ENCODE data around the gene VKORC1L1. TPM values are rescaled to one million over a fixed set of nuclear protein-coding genes. Genes with fewer than 3 reads are reported as not detected.

VKORC1L1 gene
- 32.7 and 36.7 TPM in 2 replicates for polyA plus RNA-seq (2011; rRNA removed)
- polyA plus RNA-seq (2012; cell fraction: cytosol; rRNA removed): 19.8 and 25.4 TPM in 2 replicates
- polyA plus RNA-seq (2012; cell fraction: nucleus; rRNA removed): 7.0 and 10.2 TPM in 2 replicates
- 28.3 to 29.2 TPM (median 29.0 TPM) in 3 replicates for polyA plus RNA-seq (2017; fragmentation: RNase III; extraction: RNeasy Plus Mini Kit Qiagen cat#74134 plus additional on column Dnase treatment)
- 26.4 and 29.7 TPM in 2 replicates for polyA minus RNA-seq (2011; rRNA and poly(A)+ RNA removed)

DNA sequence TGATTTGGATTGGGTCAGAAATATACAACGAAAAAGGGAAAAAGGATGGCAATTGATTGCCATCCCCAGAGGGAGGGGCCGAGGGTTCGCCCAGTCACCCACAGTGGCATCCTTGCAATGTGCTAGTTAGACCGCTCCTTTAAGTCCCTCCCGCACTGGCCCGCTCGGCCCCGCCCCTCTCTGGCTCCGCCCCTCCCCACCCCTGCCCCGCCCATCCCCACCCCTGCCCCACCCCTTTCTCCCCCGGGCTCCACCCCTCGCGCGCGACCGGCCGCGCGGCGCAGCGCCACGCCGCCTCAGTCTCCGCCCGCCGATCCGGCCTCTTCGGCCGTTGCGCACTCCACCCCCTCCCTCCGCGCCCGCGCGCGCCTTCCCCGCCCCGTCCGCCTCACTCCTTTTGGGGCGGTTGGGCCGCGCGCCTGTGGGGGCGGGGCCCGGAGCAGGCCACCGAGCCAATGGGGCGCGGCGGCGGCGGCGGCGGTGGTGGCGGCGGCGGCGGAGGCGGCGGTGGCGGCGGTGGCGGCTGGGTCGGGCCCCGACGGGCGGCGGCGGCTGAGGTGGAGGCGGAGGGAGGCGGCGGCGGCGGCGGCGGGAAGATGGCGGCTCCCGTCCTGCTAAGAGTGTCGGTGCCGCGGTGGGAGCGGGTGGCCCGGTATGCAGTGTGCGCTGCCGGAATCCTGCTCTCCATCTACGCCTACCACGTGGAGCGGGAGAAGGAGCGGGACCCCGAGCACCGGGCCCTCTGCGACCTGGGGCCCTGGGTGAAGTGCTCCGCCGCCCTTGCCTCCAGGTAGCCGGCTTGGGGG lies at the start of gene VKORC1L1:
VKORC1L1 (plus strand) TSS at position 299 of the 806 bp plus-strand sequence; CDS start at position 597, 298 bp downstream.
- Histone ChIP-seq H3K27ac (peak within 1 kb of the TSS; percentile 91 to 97), H3K4me2 (peak within 1 kb of the TSS; percentile 96), H3K4me3 (peak within 1 kb of the TSS; percentile 98), H3K9me3 (no peaks in the 10 kb centered on the region), H3K4me1 (peaks cover 22% of the 10 kb centered on the region)
- TF ChIP-seq PHF8 (IDR thresholded peaks at IDR 0.05; ENCODE audit: borderline replicate concordance, low read depth) (peak; percentile 54; the same call in 1 of the 2 replicates), RNF2 (IDR thresholded peaks at IDR 0.05; ENCODE audit: borderline replicate concordance, low read depth) (no peak), CBX2 (IDR thresholded peaks at IDR 0.05; ENCODE audit: borderline replicate concordance, low read depth) (no peak), EHMT2 (IDR thresholded peaks at IDR 0.05; ENCODE audit: low read depth) (no peak), MYC (IDR thresholded peaks at IDR 0.05; ENCODE audit: borderline replicate concordance, low read length) (0 out of 2 replicates have a peak, but pooled peaks have one; percentile 15), TP53 (CRISPR knock-in tag; IDR thresholded peaks at IDR 0.05) (no peak), HDAC2 (IDR thresholded peaks at IDR 0.05) (no peak), HES2 (IDR thresholded peaks at IDR 0.05) (no peak), BCL3 (IDR thresholded peaks at IDR 0.05) (no peak), HOXB13 (CRISPR knock-in tag; IDR thresholded peaks at IDR 0.05; ENCODE audit: low read depth) (no peak), ZFP36 (IDR thresholded peaks at IDR 0.05; ENCODE audit: borderline replicate concordance, partially characterized antibody) (no peak), JUN (IDR thresholded peaks at IDR 0.05) (peak in 1 of 2 experiments; percentile 38; a peak in 2 of 5 replicates), POLR2A (IDR thresholded peaks at IDR 0.05; ENCODE audit: low read length) (peak; percentile 33), CHD2 (IDR thresholded peaks at IDR 0.05; ENCODE audit: low read length, partially characterized antibody) (no peak), NR3C1 (IDR thresholded peaks at IDR 0.05) (no peak), KDM1A (IDR thresholded peaks at IDR 0.05; ENCODE audit: low read depth) (no peak)
- TF ChIP-seq, protein P1, sequence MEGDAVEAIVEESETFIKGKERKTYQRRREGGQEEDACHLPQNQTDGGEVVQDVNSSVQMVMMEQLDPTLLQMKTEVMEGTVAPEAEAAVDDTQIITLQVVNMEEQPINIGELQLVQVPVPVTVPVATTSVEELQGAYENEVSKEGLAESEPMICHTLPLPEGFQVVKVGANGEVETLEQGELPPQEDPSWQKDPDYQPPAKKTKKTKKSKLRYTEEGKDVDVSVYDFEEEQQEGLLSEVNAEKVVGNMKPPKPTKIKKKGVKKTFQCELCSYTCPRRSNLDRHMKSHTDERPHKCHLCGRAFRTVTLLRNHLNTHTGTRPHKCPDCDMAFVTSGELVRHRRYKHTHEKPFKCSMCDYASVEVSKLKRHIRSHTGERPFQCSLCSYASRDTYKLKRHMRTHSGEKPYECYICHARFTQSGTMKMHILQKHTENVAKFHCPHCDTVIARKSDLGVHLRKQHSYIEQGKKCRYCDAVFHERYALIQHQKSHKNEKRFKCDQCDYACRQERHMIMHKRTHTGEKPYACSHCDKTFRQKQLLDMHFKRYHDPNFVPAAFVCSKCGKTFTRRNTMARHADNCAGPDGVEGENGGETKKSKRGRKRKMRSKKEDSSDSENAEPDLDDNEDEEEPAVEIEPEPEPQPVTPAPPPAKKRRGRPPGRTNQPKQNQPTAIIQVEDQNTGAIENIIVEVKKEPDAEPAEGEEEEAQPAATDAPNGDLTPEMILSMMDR (IDR thresholded peaks at IDR 0.05): no peak
- TF ChIP-seq, protein P2, sequence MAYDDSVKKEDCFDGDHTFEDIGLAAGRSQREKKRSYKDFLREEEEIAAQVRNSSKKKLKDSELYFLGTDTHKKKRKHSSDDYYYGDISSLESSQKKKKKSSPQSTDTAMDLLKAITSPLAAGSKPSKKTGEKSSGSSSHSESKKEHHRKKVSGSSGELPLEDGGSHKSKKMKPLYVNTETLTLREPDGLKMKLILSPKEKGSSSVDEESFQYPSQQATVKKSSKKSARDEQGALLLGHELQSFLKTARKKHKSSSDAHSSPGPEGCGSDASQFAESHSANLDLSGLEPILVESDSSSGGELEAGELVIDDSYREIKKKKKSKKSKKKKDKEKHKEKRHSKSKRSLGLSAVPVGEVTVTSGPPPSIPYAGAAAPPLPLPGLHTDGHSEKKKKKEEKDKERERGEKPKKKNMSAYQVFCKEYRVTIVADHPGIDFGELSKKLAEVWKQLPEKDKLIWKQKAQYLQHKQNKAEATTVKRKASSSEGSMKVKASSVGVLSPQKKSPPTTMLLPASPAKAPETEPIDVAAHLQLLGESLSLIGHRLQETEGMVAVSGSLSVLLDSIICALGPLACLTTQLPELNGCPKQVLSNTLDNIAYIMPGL (CRISPR knock-in tag; IDR thresholded peaks at IDR 0.05; ENCODE audit: borderline replicate concordance): no peak
- TF ChIP-seq, protein P3, sequence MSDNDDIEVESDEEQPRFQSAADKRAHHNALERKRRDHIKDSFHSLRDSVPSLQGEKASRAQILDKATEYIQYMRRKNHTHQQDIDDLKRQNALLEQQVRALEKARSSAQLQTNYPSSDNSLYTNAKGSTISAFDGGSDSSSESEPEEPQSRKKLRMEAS (IDR thresholded peaks at IDR 0.05): peak; percentile 84
- DNase-seq (ENCODE audit: low read depth in 1 of 2, low spot score in 1 of 2) (peak; percentile 50 to 93), ATAC-seq (peak; percentile 91 to 94), FAIRE-seq (no peak)
- ChIA-PET POLR2A (no interaction called here), CTCF (no interaction called here)
- under 1% methylated on average over 8 of the region's 94 CpGs for WGBS (ENCODE audit: missing lambda C conversion rate)

- DNase-seq (ENCODE audit: low read depth in 1 of 2, low spot score in 1 of 2): no peak
- TF ChIP-seq, protein P4, sequence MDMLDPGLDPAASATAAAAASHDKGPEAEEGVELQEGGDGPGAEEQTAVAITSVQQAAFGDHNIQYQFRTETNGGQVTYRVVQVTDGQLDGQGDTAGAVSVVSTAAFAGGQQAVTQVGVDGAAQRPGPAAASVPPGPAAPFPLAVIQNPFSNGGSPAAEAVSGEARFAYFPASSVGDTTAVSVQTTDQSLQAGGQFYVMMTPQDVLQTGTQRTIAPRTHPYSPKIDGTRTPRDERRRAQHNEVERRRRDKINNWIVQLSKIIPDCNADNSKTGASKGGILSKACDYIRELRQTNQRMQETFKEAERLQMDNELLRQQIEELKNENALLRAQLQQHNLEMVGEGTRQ (IDR thresholded peaks at IDR 0.05): no peak
- no peak for TF ChIP-seq KDM5A (IDR thresholded peaks at IDR 0.05)
- no peak for TF ChIP-seq JUN (IDR thresholded peaks at IDR 0.05)
- TF ChIP-seq CHD4 (IDR thresholded peaks at IDR 0.05; ENCODE audit: borderline replicate concordance): no peak
- no peak for TF ChIP-seq POLR2AphosphoS2 (conservative IDR thresholded peaks at IDR 0.05; ENCODE audit: low read length)
- no peak for TF ChIP-seq SREBF2 (IDR thresholded peaks at IDR 0.05)
- no peak for TF ChIP-seq PHF8 (IDR thresholded peaks at IDR 0.05; ENCODE audit: borderline replicate concordance, low read depth)
- no peak for TF ChIP-seq KDM1A (IDR thresholded peaks at IDR 0.05; ENCODE audit: low read depth)
- no peak for TF ChIP-seq HES2 (IDR thresholded peaks at IDR 0.05)
- no peak for TF ChIP-seq FOSL2 (IDR thresholded peaks at IDR 0.05)
- no peak for TF ChIP-seq FOSL2 (CRISPR knock-in tag; IDR thresholded peaks at IDR 0.05)
- TF ChIP-seq NFE2L2 (conservative IDR thresholded peaks at IDR 0.05; ENCODE audit: low read length): no peak
- TF ChIP-seq HEYL (CRISPR knock-in tag; IDR thresholded peaks at IDR 0.05): no peak
- TF ChIP-seq ATOH8 (CRISPR knock-in tag; IDR thresholded peaks at IDR 0.05; ENCODE audit: low read depth): no peak
- no peaks in the 10 kb centered on the region for H3K4me1 ChIP-seq
- no peak overlapping the region for H3K4me3 ChIP-seq
- H3K27ac ChIP-seq: no peak overlapping the region
- no peak for FAIRE-seq
- 85% methylated on average over 6 of the region's 6 CpGs for WGBS (ENCODE audit: missing lambda C conversion rate)
- ChIA-PET POLR2A (no interaction called here), CTCF (no interaction called here)
- no peak overlapping the region for H3K4me2 ChIP-seq
- no peak for ATAC-seq
- H3K9me3 ChIP-seq: no peaks in the 10 kb centered on the region
These were observed 45.5 kb upstream of the VKORC1L1 start for GRCh38 chr7:65827366-65827765.
